OCI-LY3 (cell line): ENCODE measurements around the gene DNAH11.

Experiments
- H2AFZ ChIP-seq: fragments of 200-600, 300-600 bp; shearing (Covaris generic); 2 replicates; pipeline ENCODE4 v1.6.0; 2014; ENCODE audit warnings: antibody characterized with exemption, low read depth, low read length
- H3K27ac ChIP-seq: fragments of 200-600, 300-600 bp; sonication (generic); 2 replicates; pipeline ENCODE4 v1.5.1; 2014; ENCODE audit warnings: mild to moderate bottlenecking, low read length, moderate library complexity, mixed read lengths
- H3K27me3 ChIP-seq: fragments of 200-600, 300-600 bp; sonication (generic); 2 replicates; pipeline ENCODE4 v1.6.1; 2014; ENCODE audit warnings: low read depth, low read length, mixed read lengths
- H3K36me3 ChIP-seq: fragments of 200-600, 300-600 bp; sonication (generic); replicated peaks from 2 replicates; pipeline ENCODE3; 2014; ENCODE audit warnings: low read depth, low read length, mixed read lengths
- H3K4me1 ChIP-seq: fragments of 300-600, 200-600 bp; sonication (generic); 2 replicates; pipeline ENCODE4 v1.6.1; 2014; ENCODE audit warnings: low read length, mixed read lengths
- H3K4me2 ChIP-seq: fragments of 200-600, 300-600 bp; sonication (generic); 2 replicates; pipeline ENCODE4 v1.6.1; 2014; ENCODE audit warnings: low read length, mixed read lengths
- H3K4me3 ChIP-seq: fragments of 300-600, 200-600 bp; sonication (generic); 2 replicates; pipeline ENCODE4 v1.5.1; 2014; ENCODE audit warnings: antibody characterized with exemption, mild to moderate bottlenecking, low read length, moderate library complexity
- H3K79me2 ChIP-seq: fragments of 300-600, 200-600 bp; shearing (Covaris generic); 2 replicates; pipeline ENCODE4 v1.6.1; 2014; ENCODE audit warnings: mild to moderate bottlenecking, low read length, mixed read lengths
- H3K9ac ChIP-seq: fragments of 300-600, 200-600 bp; shearing (Covaris generic); 2 replicates; pipeline ENCODE4 v1.6.0; 2014; ENCODE audit warnings: mild to moderate bottlenecking, low read length, moderate library complexity
- H3K9me3 ChIP-seq: fragments of 200-600, 300-600 bp; shearing (Covaris generic); 2 replicates; pipeline ENCODE4 v1.6.1; 2014; ENCODE audit warnings: low read length, mixed read lengths; ENCODE audit not compliant: insufficient read depth
- H4K20me1 ChIP-seq: fragments of 200-600, 300-600 bp; sonication (generic); 2 replicates; pipeline ENCODE4 v1.6.1; 2016; ENCODE audit warnings: low read length, mixed read lengths; ENCODE audit not compliant: insufficient read depth
- EZH2phosphoT487 ChIP-seq: fragments of 200-600 bp; shearing (Covaris generic); IDR thresholded peaks from 2 replicates; pipeline ENCODE4 v1.6.1; 2018; ENCODE audit warnings: antibody characterized with exemption, mixed run types, low read depth
- TF ChIP-seq, protein P1 (sequence below): fragments of 200-600, 300-600 bp; sonication (generic); IDR thresholded peaks from 2 replicates; pipeline ENCODE4 v1.5.1; 2014; ENCODE audit warnings: antibody characterized with exemption, low read length, low read depth

Gene DNAH11

DNA sequence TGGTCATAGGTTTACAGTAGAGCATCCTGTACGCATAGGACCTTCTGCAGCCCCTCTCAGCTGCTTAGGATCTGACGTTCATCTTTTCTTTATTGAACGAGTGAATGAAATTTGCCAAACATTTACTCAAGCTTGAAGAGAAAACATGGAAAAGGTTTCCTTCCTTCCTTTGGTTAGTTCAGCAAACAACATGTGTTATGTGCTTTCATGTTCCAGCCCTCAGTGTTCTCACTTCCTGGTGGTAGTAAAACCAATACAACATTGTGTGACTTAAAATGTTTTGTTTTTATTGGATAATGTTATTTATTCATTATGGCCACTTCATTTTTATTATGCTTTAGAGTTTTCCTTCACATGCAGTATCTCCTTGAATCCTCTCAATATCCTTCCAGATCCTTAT is 404.2 kb downstream of the DNAH11 start:
- Histone ChIP-seq H3K36me3 (no peaks in the 10 kb centered on the region), H3K4me2 (peak overlapping the region; percentile 89)

DNA sequence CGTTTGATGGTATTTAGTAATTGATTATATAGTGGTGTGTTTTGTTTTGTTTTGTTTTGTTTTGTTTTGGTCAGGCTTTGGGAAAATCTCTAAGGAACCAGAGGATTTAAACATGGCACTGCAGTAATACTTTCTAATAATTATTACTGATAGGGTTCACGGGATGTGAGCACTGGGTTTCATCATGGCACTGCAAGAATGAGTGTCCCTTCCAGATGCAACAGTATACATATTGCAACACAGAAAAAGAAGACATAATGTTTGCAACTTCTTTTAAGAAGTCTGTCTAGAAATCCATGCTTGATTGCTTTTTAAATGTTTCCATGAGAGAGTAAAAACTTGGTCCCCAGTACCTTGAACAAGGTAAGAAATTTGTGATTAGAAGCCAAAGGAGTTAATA is 405.1 kb downstream of the DNAH11 start:
- peak overlapping the region; percentile 89 for H3K4me2 ChIP-seq
- peaks cover 11% of the 10 kb centered on the region for H4K20me1 ChIP-seq
- no peaks in the 10 kb centered on the region for H3K36me3 ChIP-seq
- H3K9me3 ChIP-seq, result no peaks in the 10 kb centered on the region
- no peak overlapping the region for H2AFZ ChIP-seq
- no peak overlapping the region for H3K4me3 ChIP-seq
- H3K4me1 ChIP-seq, result peaks cover 38% of the 10 kb centered on the region
- no peak for TF ChIP-seq EZH2phosphoT487
- TF ChIP-seq, protein P1, sequence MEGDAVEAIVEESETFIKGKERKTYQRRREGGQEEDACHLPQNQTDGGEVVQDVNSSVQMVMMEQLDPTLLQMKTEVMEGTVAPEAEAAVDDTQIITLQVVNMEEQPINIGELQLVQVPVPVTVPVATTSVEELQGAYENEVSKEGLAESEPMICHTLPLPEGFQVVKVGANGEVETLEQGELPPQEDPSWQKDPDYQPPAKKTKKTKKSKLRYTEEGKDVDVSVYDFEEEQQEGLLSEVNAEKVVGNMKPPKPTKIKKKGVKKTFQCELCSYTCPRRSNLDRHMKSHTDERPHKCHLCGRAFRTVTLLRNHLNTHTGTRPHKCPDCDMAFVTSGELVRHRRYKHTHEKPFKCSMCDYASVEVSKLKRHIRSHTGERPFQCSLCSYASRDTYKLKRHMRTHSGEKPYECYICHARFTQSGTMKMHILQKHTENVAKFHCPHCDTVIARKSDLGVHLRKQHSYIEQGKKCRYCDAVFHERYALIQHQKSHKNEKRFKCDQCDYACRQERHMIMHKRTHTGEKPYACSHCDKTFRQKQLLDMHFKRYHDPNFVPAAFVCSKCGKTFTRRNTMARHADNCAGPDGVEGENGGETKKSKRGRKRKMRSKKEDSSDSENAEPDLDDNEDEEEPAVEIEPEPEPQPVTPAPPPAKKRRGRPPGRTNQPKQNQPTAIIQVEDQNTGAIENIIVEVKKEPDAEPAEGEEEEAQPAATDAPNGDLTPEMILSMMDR, result no peak
- no peak overlapping the region for H3K9ac ChIP-seq
- no peaks in the 10 kb centered on the region for H3K27me3 ChIP-seq
- no peak overlapping the region for H3K27ac ChIP-seq
- H3K79me2 ChIP-seq, result peaks cover 23% of the 10 kb centered on the region

More for the DNA sequence above, 404.2 kb downstream of the DNAH11 start:
- Histone ChIP-seq H3K4me1 (peaks cover 47% of the 10 kb centered on the region), H3K79me2 (peaks cover 31% of the 10 kb centered on the region), H3K9me3 (no peaks in the 10 kb centered on the region), H3K9ac (no peak overlapping the region), H4K20me1 (peaks cover 19% of the 10 kb centered on the region), H3K27me3 (no peaks in the 10 kb centered on the region), H3K27ac (no peak overlapping the region; the same call in 1 of the 2 replicates), H2AFZ (no peak overlapping the region), H3K4me3 (peak overlapping the region; percentile 2; the same call in 1 of the 2 replicates)
- no peak for TF ChIP-seq EZH2phosphoT487
- TF ChIP-seq, protein P1, result no peak

DNA sequence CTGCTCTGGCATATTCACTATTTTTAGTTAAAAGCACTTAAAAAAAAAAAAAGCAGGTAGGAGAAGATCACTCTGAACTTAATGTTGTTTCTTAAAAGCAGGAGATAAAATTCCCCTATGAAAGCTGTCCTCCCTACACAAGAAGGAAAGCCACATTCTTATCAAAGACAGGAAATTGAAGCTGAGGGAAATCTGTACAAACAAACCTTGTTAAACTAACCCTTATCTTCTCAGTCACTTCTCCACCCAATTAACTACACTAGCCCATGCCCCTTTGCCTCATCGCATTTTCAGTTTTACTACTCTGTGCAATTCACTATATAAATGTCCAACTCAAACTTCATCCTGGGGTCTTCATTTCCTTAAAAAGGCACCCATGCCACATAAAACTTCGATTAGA is 405.5 kb downstream of the DNAH11 start:
- H3K4me2 ChIP-seq, result peak overlapping the region; percentile 89; the same call in 1 of the 2 replicates
- peaks cover 18% of the 10 kb centered on the region for H3K79me2 ChIP-seq
- H3K27ac ChIP-seq, result no peak overlapping the region
- H4K20me1 ChIP-seq, result peaks cover 7% of the 10 kb centered on the region; the same call in 1 of the 2 replicates
- H3K9me3 ChIP-seq, result no peaks in the 10 kb centered on the region
- TF ChIP-seq, protein P1, result no peak
- TF ChIP-seq EZH2phosphoT487, result no peak
- no peaks in the 10 kb centered on the region for H3K27me3 ChIP-seq
- no peak overlapping the region for H3K9ac ChIP-seq
- no peak overlapping the region for H2AFZ ChIP-seq
- peaks cover 37% of the 10 kb centered on the region for H3K4me1 ChIP-seq
- no peak overlapping the region for H3K4me3 ChIP-seq
- no peaks in the 10 kb centered on the region for H3K36me3 ChIP-seq

DNA sequence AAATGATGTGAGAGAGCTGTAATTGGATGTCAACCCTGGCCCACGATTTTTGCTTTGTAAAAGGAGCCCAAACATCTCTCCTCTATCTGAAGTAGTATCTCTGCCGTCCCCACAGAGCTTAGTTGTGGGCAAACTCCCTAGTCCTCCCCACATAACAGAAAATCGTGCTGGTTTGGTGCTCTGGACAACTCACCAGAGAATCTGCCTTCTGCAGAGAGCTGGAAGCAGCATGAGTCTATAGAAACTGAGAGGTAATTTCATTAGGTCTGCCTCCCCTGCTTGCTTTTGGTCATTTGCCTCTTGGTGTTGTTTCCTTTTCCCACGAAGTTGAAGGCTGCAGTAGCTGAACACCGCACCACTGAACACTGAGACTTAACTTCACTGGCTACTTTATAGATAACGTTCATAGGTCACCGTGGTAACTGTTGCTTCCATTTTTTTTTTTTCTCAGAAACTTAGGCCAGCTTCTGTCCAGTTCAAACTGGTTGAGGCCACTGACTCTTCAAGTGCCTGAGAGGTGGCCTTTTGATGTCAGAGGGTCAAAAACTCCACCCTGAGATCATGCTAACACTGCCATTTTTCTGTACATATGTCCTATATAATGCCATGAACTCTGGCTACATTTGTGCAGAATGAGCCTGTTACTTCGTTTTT is 406.2 kb downstream of the DNAH11 start:
- peaks cover under 1% of the 10 kb centered on the region; the same call in 1 of the 2 replicates for H4K20me1 ChIP-seq
- no peak overlapping the region for H3K27ac ChIP-seq
- H3K79me2 ChIP-seq, result peaks cover 12% of the 10 kb centered on the region
- H3K4me1 ChIP-seq, result peaks cover 32% of the 10 kb centered on the region
- no peaks in the 10 kb centered on the region for H3K36me3 ChIP-seq
- H2AFZ ChIP-seq, result no peak overlapping the region
- no peaks in the 10 kb centered on the region for H3K9me3 ChIP-seq
- 0 out of 2 replicates have a peak overlapping the region, but pooled peaks have one; percentile 20 for H3K4me2 ChIP-seq
- no peak for TF ChIP-seq EZH2phosphoT487
- TF ChIP-seq, protein P1, result no peak
- no peak overlapping the region for H3K4me3 ChIP-seq
- no peak overlapping the region for H3K9ac ChIP-seq
- no peaks in the 10 kb centered on the region for H3K27me3 ChIP-seq
